Mesenchymal stem cell (in vitro differentiated cells and primary cell): ENCODE data around the gene ZNF410. TPM values are rescaled to one million over a fixed set of nuclear protein-coding genes. Genes with fewer than 3 reads are reported as not detected.
"Not testable (repeated sequence)": the region's sequence is repeated elsewhere in the genome, so short reads cannot be mapped to it uniquely, and the experiment has no call there.

Source experiments
- DNase-seq: peaks from one replicate; pipeline ENCODE4 v3.0.0-alpha.2; 2013
- H2AFZ ChIP-seq: one replicate; pipeline ENCODE4 v1.6.1; 2013; ENCODE audit warnings: low read depth, mild to moderate bottlenecking, control low read depth, inconsistent platforms, low read length, moderate library complexity
- H2AK5ac ChIP-seq: 2 replicates; pipeline ENCODE4 v1.6.1; 2013; ENCODE audit warnings: low read length, moderate library complexity, mild to moderate bottlenecking, inconsistent platforms; ENCODE audit not compliant: severe bottlenecking
- H2BK120ac ChIP-seq: one replicate; pipeline ENCODE4 v1.6.1; 2013; ENCODE audit warnings: low read depth, mild to moderate bottlenecking, inconsistent platforms, low read length, moderate library complexity
- H2BK12ac ChIP-seq, 2 experiments: one replicate each; pipeline ENCODE4 v1.6.1; 2013; ENCODE audit warnings: inconsistent platforms in 2 of 2, low read length in 2 of 2, mild to moderate bottlenecking in 2 of 2, moderate library complexity in 2 of 2, control low read depth in 1 of 2
- H2BK15ac ChIP-seq: one replicate; pipeline ENCODE4 v1.6.1; 2013; ENCODE audit warnings: mild to moderate bottlenecking, low read depth, inconsistent platforms; ENCODE audit not compliant: poor library complexity, severe bottlenecking
- H2BK5ac ChIP-seq: 2 replicates; pipeline ENCODE4 v1.6.1; 2013; ENCODE audit warnings: low read depth, mild to moderate bottlenecking, low read length, control low read depth, inconsistent platforms; ENCODE audit not compliant: poor library complexity, severe bottlenecking
- H3K14ac ChIP-seq, 2 experiments: one replicate each; pipeline ENCODE4 v1.6.1; 2013; ENCODE audit warnings: inconsistent platforms in 2 of 2, low read length in 2 of 2, control low read depth in 1 of 2, mild to moderate bottlenecking in 1 of 2, moderate library complexity in 1 of 2
- H3K18ac ChIP-seq, 2 experiments: one replicate each; pipeline ENCODE4 v1.6.1; 2013; ENCODE audit warnings: inconsistent platforms in 2 of 2, low read length in 2 of 2, control low read depth in 1 of 2, low read depth in 1 of 2, mild to moderate bottlenecking in 1 of 2
- H3K23ac ChIP-seq, 2 experiments: one replicate each; pipeline ENCODE4 v1.6.1; 2013; ENCODE audit warnings: inconsistent platforms in 2 of 2, low read length in 2 of 2, mild to moderate bottlenecking in 2 of 2, moderate library complexity in 2 of 2, control low read depth in 1 of 2
- H3K27ac ChIP-seq: 2 replicates; pipeline ENCODE4 v1.5.1; 2013; ENCODE audit warnings: mild to moderate bottlenecking, moderate library complexity, low read length, control low read depth, inconsistent platforms; ENCODE audit not compliant: poor library complexity, severe bottlenecking
- H3K27me3 ChIP-seq, 2 experiments: 2 replicates each; pipeline versions ENCODE4 v1.6.1 to v1.7.0; 2013; ENCODE audit warnings: low read length in 2 of 2, mild to moderate bottlenecking in 2 of 2, moderate library complexity in 2 of 2, control low read depth in 1 of 2, inconsistent platforms in 1 of 2; ENCODE audit not compliant: control insufficient read depth in 1 of 2, insufficient read depth in 1 of 2
- H3K36me3 ChIP-seq, 2 experiments: 2 replicates each; pipeline versions ENCODE4 v1.6.1 to v1.7.0; 2013; ENCODE audit warnings: low read length in 2 of 2, control low read depth in 1 of 2, inconsistent platforms in 1 of 2, low read depth in 1 of 2, mild to moderate bottlenecking in 1 of 2; ENCODE audit not compliant: insufficient read depth in 2 of 2, control insufficient read depth in 1 of 2
- H3K4ac ChIP-seq, 2 experiments: one replicate each; pipeline ENCODE4 v1.6.1; 2013; ENCODE audit warnings: inconsistent platforms in 2 of 2, low read length in 2 of 2, mild to moderate bottlenecking in 2 of 2, moderate library complexity in 2 of 2, control low read depth in 1 of 2, low read depth in 1 of 2
- H3K4me1 ChIP-seq: 2 replicates; pipeline ENCODE4 v1.6.1; 2013; ENCODE audit warnings: low read depth, low read length, control low read depth; ENCODE audit not compliant: control insufficient read depth, insufficient read depth
- H3K4me2 ChIP-seq: 2 replicates; pipeline ENCODE4 v1.6.1; 2013; ENCODE audit warnings: low read length, mild to moderate bottlenecking, inconsistent platforms; ENCODE audit not compliant: poor library complexity, severe bottlenecking
- H3K4me3 ChIP-seq, 2 experiments: 2 replicates each; pipeline versions ENCODE4 v1.5.1 to v1.7.0; 2013; ENCODE audit warnings: low read length in 2 of 2, mild to moderate bottlenecking in 2 of 2, control low read depth in 1 of 2, low read depth in 1 of 2; ENCODE audit not compliant: insufficient read depth in 1 of 2
- H3K79me1 ChIP-seq: replicated peaks from 2 replicates; pipeline ENCODE4 v1.6.1; 2013; ENCODE audit warnings: mild to moderate bottlenecking, control low read depth, low read length, inconsistent platforms; ENCODE audit not compliant: poor library complexity, severe bottlenecking
- H3K9ac ChIP-seq: 2 replicates; pipeline ENCODE4 v1.7.0; 2013; ENCODE audit warnings: mild to moderate bottlenecking, low read length, moderate library complexity
- H3K9me3 ChIP-seq: 2 replicates; pipeline ENCODE4 v1.7.0; 2013; ENCODE audit warnings: mild to moderate bottlenecking, low read length; ENCODE audit not compliant: control insufficient read depth
- H4K8ac ChIP-seq: one replicate; pipeline ENCODE4 v1.6.1; 2013; ENCODE audit warnings: inconsistent platforms, mild to moderate bottlenecking, low read length, moderate library complexity
- H4K91ac ChIP-seq: one replicate; pipeline ENCODE4 v1.6.1; 2013; ENCODE audit warnings: mild to moderate bottlenecking, low read length, inconsistent platforms
- WGBS: methylation state at CpG from one replicate; pipeline ENCODE4 v1.1.7; 2013; ENCODE audit warnings: mixed read lengths; 5-methylcytosine and 5-hydroxymethylcytosine counted together
- polyA plus RNA-seq, 2 experiments: library from polyadenylated mRNA; stranded (reverse); fragments of 200-250 nt; gene quantifications; one replicate each; pipeline ENCODE4 v1.2.3, GENCODE V29; 2013

The ZNF410 gene, protein sequence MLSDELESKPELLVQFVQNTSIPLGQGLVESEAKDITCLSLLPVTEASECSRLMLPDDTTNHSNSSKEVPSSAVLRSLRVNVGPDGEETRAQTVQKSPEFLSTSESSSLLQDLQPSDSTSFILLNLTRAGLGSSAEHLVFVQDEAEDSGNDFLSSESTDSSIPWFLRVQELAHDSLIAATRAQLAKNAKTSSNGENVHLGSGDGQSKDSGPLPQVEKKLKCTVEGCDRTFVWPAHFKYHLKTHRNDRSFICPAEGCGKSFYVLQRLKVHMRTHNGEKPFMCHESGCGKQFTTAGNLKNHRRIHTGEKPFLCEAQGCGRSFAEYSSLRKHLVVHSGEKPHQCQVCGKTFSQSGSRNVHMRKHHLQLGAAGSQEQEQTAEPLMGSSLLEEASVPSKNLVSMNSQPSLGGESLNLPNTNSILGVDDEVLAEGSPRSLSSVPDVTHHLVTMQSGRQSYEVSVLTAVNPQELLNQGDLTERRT
- 19.6 TPM for polyA plus RNA-seq (2013, experiment 1 of 2)
- 20.9 TPM for polyA plus RNA-seq (2013, experiment 2 of 2)

DNA sequence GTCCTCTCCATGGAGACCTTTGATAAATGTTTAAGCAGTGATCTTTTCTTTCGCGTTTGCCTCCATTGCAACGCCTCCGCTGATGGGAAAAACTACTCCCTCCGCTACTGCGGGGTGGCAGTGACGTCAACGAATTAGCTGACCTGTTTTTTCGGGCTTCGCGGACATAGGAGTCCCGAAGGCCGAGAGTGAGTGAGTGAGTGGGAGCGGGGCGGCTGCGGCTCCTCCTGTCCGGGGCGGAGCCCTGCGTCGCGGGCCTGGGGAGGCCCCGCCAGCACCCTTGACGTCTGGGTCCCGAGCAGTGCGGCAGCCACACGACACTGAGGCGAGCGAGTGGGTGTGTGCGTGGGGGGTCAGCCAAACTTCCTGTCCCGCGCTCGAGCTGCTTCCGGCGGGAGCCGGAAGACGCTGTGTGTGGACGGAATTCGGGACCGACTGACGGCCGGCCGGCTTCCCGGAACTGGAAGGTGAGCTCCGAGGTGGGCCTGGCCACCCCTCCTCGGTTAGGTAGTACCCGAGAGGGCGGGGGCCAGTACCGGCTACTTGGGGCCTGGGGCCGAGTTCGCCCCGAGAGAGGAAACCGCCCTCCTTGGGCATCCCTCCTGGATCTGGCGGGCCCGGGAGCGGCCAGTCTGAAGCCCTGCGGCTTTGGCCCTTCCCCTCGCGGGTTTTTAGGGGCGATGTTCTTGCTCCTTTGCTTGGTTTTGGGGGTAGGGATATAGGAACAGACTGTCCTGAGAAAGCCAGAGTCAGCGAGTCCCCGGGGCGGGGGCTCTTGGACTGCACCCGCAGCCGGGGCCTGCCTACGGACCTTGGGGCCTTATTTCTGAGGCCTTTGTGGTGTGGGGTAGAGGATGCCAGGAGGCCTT, at the start of gene ZNF410:
Gene ZNF410 (plus strand): TSS at position 411 of the 869 bp plus-strand sequence. CDS start 5,317 bp downstream, outside the sequence.
- Histone ChIP-seq H3K4me3 (peak within 1 kb of the TSS; percentile 83 to 86), H3K4me2 (peak within 1 kb of the TSS; percentile 73), H4K91ac (peak within 1 kb of the TSS; percentile 11), H3K9ac (peak within 1 kb of the TSS; percentile 98), H3K4ac (peak within 1 kb of the TSS in 1 of 2 experiments; percentile 82), H2BK120ac (peak within 1 kb of the TSS; percentile 68), H3K27me3 (no peaks in the 10 kb centered on the region), H3K36me3 (peaks cover 0 to 5% of the 10 kb centered on the region in 2 experiments), H4K8ac (peak within 1 kb of the TSS; percentile 87), H3K18ac (peak within 1 kb of the TSS; percentile 77 to 89), H3K4me1 (peaks cover 2% of the 10 kb centered on the region), H2AK5ac (peak within 1 kb of the TSS; percentile 44), H3K27ac (peak within 1 kb of the TSS; percentile 90), H3K9me3 (no peaks in the 10 kb centered on the region), H2BK12ac (no peak within 1 kb of the TSS), H3K79me1 (peaks cover 4% of the 10 kb centered on the region), H3K14ac (peak within 1 kb of the TSS; percentile 90 to 93), H3K23ac (no peak within 1 kb of the TSS), H2BK15ac (peak within 1 kb of the TSS; percentile 63), H2AFZ (peak within 1 kb of the TSS; percentile 72), H2BK5ac (peak within 1 kb of the TSS; percentile 78)
- peak; percentile 99 for DNase-seq
- WGBS = under 1% methylated on average over 61 of the region's 65 CpGs

DNA sequence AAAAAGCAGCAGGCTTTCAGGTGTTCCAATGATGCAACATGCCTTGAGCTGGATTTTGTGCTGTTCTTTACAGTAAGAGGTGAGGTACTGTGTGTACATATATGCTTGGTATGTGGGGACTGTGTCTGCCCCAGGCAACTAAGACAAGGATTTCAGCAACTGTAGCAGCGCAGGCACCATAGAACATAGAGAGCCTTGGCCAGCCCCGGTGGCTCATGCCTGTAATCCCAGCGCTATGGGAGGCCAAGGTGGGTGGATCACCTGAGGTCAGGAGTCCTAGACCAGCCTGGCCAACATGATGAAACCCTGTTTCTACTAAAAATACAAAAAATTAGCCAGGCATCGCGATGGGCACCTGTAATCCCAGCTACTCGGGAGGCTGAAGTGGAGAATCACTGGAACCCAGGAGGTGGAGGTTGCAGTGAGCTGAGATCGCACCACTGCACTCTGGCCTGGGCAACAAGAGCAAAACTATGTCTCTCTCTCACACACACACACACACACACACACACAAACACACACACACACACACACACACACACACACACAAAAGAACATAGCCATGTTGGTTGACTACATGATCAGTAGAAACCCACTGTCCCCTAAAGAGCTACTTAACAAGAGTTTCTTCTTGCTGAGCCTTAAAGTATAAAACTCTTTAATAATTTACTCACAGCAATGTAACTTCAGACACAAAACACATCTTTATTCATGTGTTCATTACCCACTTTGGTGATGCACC, 48.2 kb upstream of the ZNF410 start:
- not testable (repeated sequence) for H3K27ac ChIP-seq, H2BK15ac ChIP-seq, H3K18ac ChIP-seq, H3K4me3 ChIP-seq, H3K4me2 ChIP-seq, H2AFZ ChIP-seq, H2BK120ac ChIP-seq, DNase-seq, H4K91ac ChIP-seq, H2BK5ac ChIP-seq, H4K8ac ChIP-seq, H3K27me3 ChIP-seq, H3K36me3 ChIP-seq, H3K9me3 ChIP-seq, H2BK12ac ChIP-seq, H2AK5ac ChIP-seq, H3K14ac ChIP-seq, H3K4ac ChIP-seq, H3K79me1 ChIP-seq, H3K23ac ChIP-seq, H3K9ac ChIP-seq
- WGBS = 98% methylated on average over 7 of the region's 7 CpGs
- peaks cover 12% of the 10 kb centered on the region for H3K4me1 ChIP-seq

DNA sequence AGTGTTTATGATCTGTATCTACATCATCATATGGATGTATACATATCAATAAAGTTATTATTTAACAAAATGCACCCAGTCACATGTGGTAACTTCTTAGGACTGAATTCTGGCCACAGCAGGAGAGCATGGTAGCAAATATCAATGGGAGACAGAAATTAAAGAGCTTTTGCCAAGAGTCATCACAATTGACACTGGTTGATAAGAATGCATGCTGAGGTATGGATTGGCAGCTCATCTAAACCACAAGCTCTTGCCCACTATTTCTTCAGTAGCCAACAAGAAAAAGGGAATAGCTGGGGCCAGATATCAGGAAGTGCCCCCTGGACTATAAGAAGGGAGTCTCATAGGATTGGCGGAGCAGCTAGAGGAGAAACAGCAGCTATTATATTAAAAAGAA, 44.5 kb upstream of the ZNF410 start:
- Histone ChIP-seq H4K91ac (no peak overlapping the region), H3K27ac (no peak overlapping the region), H3K4me1 (no peaks in the 10 kb centered on the region), H3K14ac (no peak overlapping the region), H3K36me3 (no peaks in the 10 kb centered on the region), H3K9me3 (no peaks in the 10 kb centered on the region), H3K4ac (no peak overlapping the region), H3K27me3 (no peaks in the 10 kb centered on the region), H3K23ac (no peak overlapping the region), H3K79me1 (no peaks in the 10 kb centered on the region), H3K4me3 (no peak overlapping the region), H3K4me2 (no peak overlapping the region), H4K8ac (no peak overlapping the region), H2BK120ac (no peak overlapping the region), H2BK5ac (no peak overlapping the region), H3K9ac (no peak overlapping the region), H2AFZ (no peak overlapping the region), H3K18ac (no peak overlapping the region), H2BK12ac (no peak overlapping the region), H2BK15ac (no peak overlapping the region), H2AK5ac (no peak overlapping the region)
- DNase-seq = no peak
- WGBS = 92% methylated on average over 1 of the region's 1 CpG
